RCC 7860 (cell line): Measurements from ENCODE around the gene STIL.
"Not testable (repeated sequence)": the region's sequence is repeated elsewhere in the genome, so short reads cannot be mapped to it uniquely, and the experiment has no call there.

Experiments
- DNase-seq: peaks from one replicate; pipeline ENCODE4 v3.0.0-alpha.2; 2015; ENCODE audit warnings: low spot score
- FAIRE-seq: peaks from 2 replicates; lab custom pipeline; 2012; peaks lifted over from hg19 to GRCh38; lab: Jason Lieb, UNC

The STIL gene

GRCh38 chr1:47223174-47223920, 90.6 kb downstream of the STIL start:
- no peak for DNase-seq
- FAIRE-seq: no peak

GRCh38 chr1:47222476-47222875, 91.5 kb downstream of the STIL start:
- DNase-seq: no peak
- no peak for FAIRE-seq

- FAIRE-seq: no peak
- no peak for DNase-seq
Measured at GRCh38 chr1:47219590-47220220, 94.2 kb downstream of the STIL start.

- FAIRE-seq (no peak), DNase-seq (no peak)
Measured at GRCh38 chr1:47219001-47219400, 94.9 kb downstream of the STIL start.

- FAIRE-seq (no peak), DNase-seq (no peak)
Measured at GRCh38 chr1:47216278-47217059, 97.5 kb downstream of the STIL start.

GRCh38 chr1:47215713-47216112, 98.2 kb downstream of the STIL start:
- FAIRE-seq: no peak
- DNase-seq: no peak

GRCh38 chr1:47214549-47214948, 99.4 kb downstream of the STIL start:
- DNase-seq (no peak), FAIRE-seq (no peak)

GRCh38 chr1:47213230-47213963, 100.5 kb downstream of the STIL start:
- no peak for FAIRE-seq
- no peak for DNase-seq

GRCh38 chr1:47212636-47213229, 101.2 kb downstream of the STIL start:
- no peak for DNase-seq
- no peak for FAIRE-seq

- DNase-seq: no peak
- no peak for FAIRE-seq
Measured at GRCh38 chr1:47211796-47212269, 102.1 kb downstream of the STIL start.

GRCh38 chr1:47210666-47211065, 103.3 kb downstream of the STIL start:
- FAIRE-seq (peak; percentile 68), DNase-seq (peak; percentile 81)

GRCh38 chr1:47209725-47210325, 104.1 kb downstream of the STIL start:
- no peak for FAIRE-seq
- peak; percentile 35 for DNase-seq

- DNase-seq: no peak
- no peak for FAIRE-seq
Measured at GRCh38 chr1:47209091-47209490, 104.9 kb downstream of the STIL start.

GRCh38 chr1:47208374-47208850, 105.5 kb downstream of the STIL start:
- DNase-seq (no peak), FAIRE-seq (no peak)

- DNase-seq (peak; percentile 81), FAIRE-seq (peak; percentile 78)
Measured at GRCh38 chr1:47207803-47208373, 106.1 kb downstream of the STIL start.

GRCh38 chr1:47205918-47206317, 108.0 kb downstream of the STIL start:
- DNase-seq (no peak), FAIRE-seq (no peak)

GRCh38 chr1:47203504-47203903, 110.4 kb downstream of the STIL start:
- not testable (repeated sequence) for FAIRE-seq, DNase-seq

- FAIRE-seq (no peak), DNase-seq (no peak)
Measured at GRCh38 chr1:47201179-47201578, 112.8 kb downstream of the STIL start.
